IPS-18c (cell line): ENCODE results near the gene PDGFRA.
"Not testable (repeated sequence)": the region's sequence is repeated elsewhere in the genome, so short reads cannot be mapped to it uniquely, and the experiment has no call there.

Source experiments
- H3K4me3 ChIP-seq: 2 replicates; pipeline ENCODE4 v1.7.0; 2013; ENCODE audit warnings: low read depth, mild to moderate bottlenecking, low read length, moderate library complexity; ENCODE audit not compliant: insufficient read depth
- H3K9me3 ChIP-seq: one replicate; pipeline ENCODE4 v1.6.1; 2013; ENCODE audit warnings: mild to moderate bottlenecking, low read length, moderate library complexity; ENCODE audit not compliant: control insufficient read depth, insufficient read depth

The PDGFRA gene

GRCh38 chr4:54334769-54335168, 105.7 kb downstream of the PDGFRA start:
- H3K4me3 ChIP-seq, H3K9me3 ChIP-seq: not testable (repeated sequence)

- H3K4me3 ChIP-seq = no peak overlapping the region
- no peaks in the 10 kb centered on the region for H3K9me3 ChIP-seq
These were observed 107.9 kb downstream of the PDGFRA start for GRCh38 chr4:54337009-54337408.

- H3K4me3 ChIP-seq, H3K9me3 ChIP-seq: not testable (repeated sequence)
These were observed 113.0 kb downstream of the PDGFRA start for GRCh38 chr4:54342067-54342466.
